Fibroblast of lung (primary cell): Measurements from ENCODE around the gene A1BG.

Experiments used
- CTCF ChIP-seq, 2 donors: IDR thresholded peaks in 1 of 2; conservative IDR thresholded peaks in 1 of 2; 1 replicate in 1 of 2; 2 replicates in 1 of 2; pipeline ENCODE4 v1.5.1; 2011 to 2012; ENCODE audit warnings: low read length in 2 of 2, control low read depth in 1 of 2, inconsistent platforms in 1 of 2, low read depth in 1 of 2, mild to moderate bottlenecking in 1 of 2
- EZH2 ChIP-seq: IDR thresholded peaks from 2 replicates; pipeline ENCODE4 v1.5.1; 2012; ENCODE audit warnings: low read length, control low read depth, mild to moderate bottlenecking; ENCODE audit errors: missing control alignments

GRCh38 chr19:58307736-58308135 lies 45.6 kb downstream of the A1BG start:
- TF ChIP-seq CTCF (conservative IDR thresholded peaks at IDR 0.05 in 1 of 2, IDR thresholded peaks at IDR 0.05 in 1 of 2; ENCODE audit: low read depth in 1 of 2, low read length in 2 of 2), result no peak
- no peak for TF ChIP-seq EZH2
